ENCODE results near the gene ZNF311.

The ZNF311 gene

GRCh38 chr6:28981833-28982475 is 23.2 kb downstream of the ZNF311 start:
- Histone ChIP-seq H3K9me3 (ENCODE audit: severe bottlenecking) (no peaks in the 10 kb centered on the region), H3K27ac (no peak overlapping the region), H3K27me3 (ENCODE audit: insufficient read depth, low read depth, severe bottlenecking) (no peaks in the 10 kb centered on the region), H3K4me3 (ENCODE audit: low read depth, low read length) (peak overlapping the region; percentile 94), H3K36me3 (no peaks in the 10 kb centered on the region)
- peak; percentile 73 for DNase-seq
- TF ChIP-seq, protein P1, sequence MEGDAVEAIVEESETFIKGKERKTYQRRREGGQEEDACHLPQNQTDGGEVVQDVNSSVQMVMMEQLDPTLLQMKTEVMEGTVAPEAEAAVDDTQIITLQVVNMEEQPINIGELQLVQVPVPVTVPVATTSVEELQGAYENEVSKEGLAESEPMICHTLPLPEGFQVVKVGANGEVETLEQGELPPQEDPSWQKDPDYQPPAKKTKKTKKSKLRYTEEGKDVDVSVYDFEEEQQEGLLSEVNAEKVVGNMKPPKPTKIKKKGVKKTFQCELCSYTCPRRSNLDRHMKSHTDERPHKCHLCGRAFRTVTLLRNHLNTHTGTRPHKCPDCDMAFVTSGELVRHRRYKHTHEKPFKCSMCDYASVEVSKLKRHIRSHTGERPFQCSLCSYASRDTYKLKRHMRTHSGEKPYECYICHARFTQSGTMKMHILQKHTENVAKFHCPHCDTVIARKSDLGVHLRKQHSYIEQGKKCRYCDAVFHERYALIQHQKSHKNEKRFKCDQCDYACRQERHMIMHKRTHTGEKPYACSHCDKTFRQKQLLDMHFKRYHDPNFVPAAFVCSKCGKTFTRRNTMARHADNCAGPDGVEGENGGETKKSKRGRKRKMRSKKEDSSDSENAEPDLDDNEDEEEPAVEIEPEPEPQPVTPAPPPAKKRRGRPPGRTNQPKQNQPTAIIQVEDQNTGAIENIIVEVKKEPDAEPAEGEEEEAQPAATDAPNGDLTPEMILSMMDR (IDR thresholded peaks at IDR 0.05; ENCODE audit: low read depth, low read length), result peak; percentile 19; the same call in 1 of the 2 replicates

DNA sequence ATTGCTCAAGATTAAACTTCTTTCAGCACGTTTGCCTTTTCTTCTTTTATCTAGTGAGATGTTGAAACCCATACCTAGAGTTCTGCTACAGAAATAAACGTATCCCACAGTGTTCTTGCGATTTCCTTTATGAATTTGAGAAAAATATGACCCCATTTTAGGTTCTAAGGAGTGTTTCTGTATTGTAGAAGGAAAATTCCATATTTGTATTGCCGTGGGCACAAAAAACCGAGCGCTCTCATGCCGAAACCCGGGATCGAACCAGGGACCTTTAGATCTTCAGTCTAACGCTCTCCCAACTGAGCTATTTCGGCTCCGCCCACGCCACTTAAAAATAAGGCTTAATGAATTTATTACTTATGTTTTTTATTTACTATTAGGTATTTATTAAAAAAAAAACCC is 23.7 kb downstream of the ZNF311 start:
- no peaks in the 10 kb centered on the region for H3K27me3 ChIP-seq (ENCODE audit: insufficient read depth, low read depth, severe bottlenecking)
- DNase-seq, result peak; percentile 84
- no peaks in the 10 kb centered on the region for H3K36me3 ChIP-seq
- peak overlapping the region; percentile 53 for H3K27ac ChIP-seq
- TF ChIP-seq, protein P1 (IDR thresholded peaks at IDR 0.05; ENCODE audit: low read depth, low read length), result no peak
- no peaks in the 10 kb centered on the region for H3K9me3 ChIP-seq (ENCODE audit: severe bottlenecking)
- H3K4me3 ChIP-seq (ENCODE audit: low read depth, low read length), result peak overlapping the region; percentile 94

- Histone ChIP-seq H3K27ac (peak overlapping the region; percentile 53), H3K4me3 (ENCODE audit: low read depth, low read length) (peak overlapping the region; percentile 94), H3K27me3 (ENCODE audit: insufficient read depth, low read depth, severe bottlenecking) (no peaks in the 10 kb centered on the region), H3K9me3 (ENCODE audit: severe bottlenecking) (no peaks in the 10 kb centered on the region), H3K36me3 (no peaks in the 10 kb centered on the region)
- TF ChIP-seq, protein P1 (IDR thresholded peaks at IDR 0.05; ENCODE audit: low read depth, low read length), result peak; percentile 56
- DNase-seq, result peak; percentile 95
Measured at GRCh38 chr6:28980852-28981430, 24.2 kb downstream of the ZNF311 start.

DNA sequence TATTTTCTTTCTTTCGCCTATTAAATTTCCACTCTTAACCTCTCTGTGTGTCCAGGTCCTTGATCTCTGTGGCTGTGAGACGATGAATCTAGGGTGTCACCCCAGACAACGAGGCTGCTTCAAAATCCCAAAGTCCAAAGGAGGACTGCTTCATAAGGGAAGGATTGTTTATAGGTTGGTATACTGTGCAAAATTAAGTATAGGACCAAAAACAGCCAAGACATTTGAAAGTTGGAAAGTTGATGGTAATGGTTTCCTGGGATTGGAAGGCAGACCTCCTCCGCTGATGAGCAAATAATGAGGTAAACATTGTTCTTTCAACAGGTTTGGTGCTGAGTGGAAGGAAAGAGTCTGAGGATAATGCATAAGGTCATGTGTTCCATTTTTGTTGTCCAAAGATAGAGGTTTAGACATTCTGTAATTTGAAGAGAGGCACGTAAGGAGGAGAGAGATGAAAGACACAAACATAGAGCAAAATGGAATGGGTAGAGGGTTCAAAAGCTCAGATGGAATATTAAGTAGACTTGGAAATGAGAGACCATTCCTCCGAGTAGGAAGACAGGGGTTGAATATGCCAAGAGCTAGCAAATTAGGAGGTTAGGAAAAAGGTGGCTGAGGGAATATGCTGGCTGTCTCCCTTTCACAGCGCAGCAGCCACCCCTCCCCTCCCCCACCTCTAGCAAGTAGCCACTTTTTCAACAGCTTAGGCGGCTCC is 24.8 kb downstream of the ZNF311 start:
- TF ChIP-seq, protein P1 (IDR thresholded peaks at IDR 0.05; ENCODE audit: low read depth, low read length), result no peak
- H3K9me3 ChIP-seq (ENCODE audit: severe bottlenecking), result no peaks in the 10 kb centered on the region
- H3K27me3 ChIP-seq (ENCODE audit: insufficient read depth, low read depth, severe bottlenecking), result no peaks in the 10 kb centered on the region
- peak; percentile 64 for DNase-seq
- no peaks in the 10 kb centered on the region for H3K36me3 ChIP-seq
- H3K4me3 ChIP-seq (ENCODE audit: low read depth, low read length), result peak overlapping the region; percentile 94
- H3K27ac ChIP-seq, result peak overlapping the region; percentile 53

GRCh38 chr6:28979679-28980078 is 25.4 kb downstream of the ZNF311 start:
- Histone ChIP-seq H3K27ac (no peak overlapping the region), H3K9me3 (ENCODE audit: severe bottlenecking) (no peaks in the 10 kb centered on the region), H3K4me3 (ENCODE audit: low read depth, low read length) (no peak overlapping the region), H3K36me3 (no peaks in the 10 kb centered on the region), H3K27me3 (ENCODE audit: insufficient read depth, low read depth, severe bottlenecking) (no peaks in the 10 kb centered on the region)
- TF ChIP-seq, protein P1 (IDR thresholded peaks at IDR 0.05; ENCODE audit: low read depth, low read length), result no peak
- no peak for DNase-seq
